IPS-18c (cell line): ENCODE results near the gene NR2C1.
A peak's percentile ranks its signal among the peaks of the same experiment; 100 is the strongest.
"Not testable (repeated sequence)": the region's sequence is repeated elsewhere in the genome, so short reads cannot be mapped to it uniquely, and the experiment has no call there.

Experiments
- H3K4me3 ChIP-seq: 2 replicates; pipeline ENCODE4 v1.7.0; 2013; ENCODE audit warnings: low read depth, mild to moderate bottlenecking, low read length, moderate library complexity; ENCODE audit not compliant: insufficient read depth
- H3K9me3 ChIP-seq: one replicate; pipeline ENCODE4 v1.6.1; 2013; ENCODE audit warnings: mild to moderate bottlenecking, low read length, moderate library complexity; ENCODE audit not compliant: control insufficient read depth, insufficient read depth

The NR2C1 gene

GRCh38 chr12:95072900-95073697 lies at the start of gene NR2C1:
NR2C1 (minus strand) TSS chr12:95073618; CDS start chr12:95067384, 6,234 bp downstream.
- H3K9me3 ChIP-seq, result no peaks in the 10 kb centered on the region
- H3K4me3 ChIP-seq, result peak within 1 kb of the TSS; percentile 97

GRCh38 chr12:95118788-95119179 lies 45.4 kb upstream of the NR2C1 start:
- H3K9me3 ChIP-seq, result no peaks in the 10 kb centered on the region
- H3K4me3 ChIP-seq, result no peak overlapping the region

DNA sequence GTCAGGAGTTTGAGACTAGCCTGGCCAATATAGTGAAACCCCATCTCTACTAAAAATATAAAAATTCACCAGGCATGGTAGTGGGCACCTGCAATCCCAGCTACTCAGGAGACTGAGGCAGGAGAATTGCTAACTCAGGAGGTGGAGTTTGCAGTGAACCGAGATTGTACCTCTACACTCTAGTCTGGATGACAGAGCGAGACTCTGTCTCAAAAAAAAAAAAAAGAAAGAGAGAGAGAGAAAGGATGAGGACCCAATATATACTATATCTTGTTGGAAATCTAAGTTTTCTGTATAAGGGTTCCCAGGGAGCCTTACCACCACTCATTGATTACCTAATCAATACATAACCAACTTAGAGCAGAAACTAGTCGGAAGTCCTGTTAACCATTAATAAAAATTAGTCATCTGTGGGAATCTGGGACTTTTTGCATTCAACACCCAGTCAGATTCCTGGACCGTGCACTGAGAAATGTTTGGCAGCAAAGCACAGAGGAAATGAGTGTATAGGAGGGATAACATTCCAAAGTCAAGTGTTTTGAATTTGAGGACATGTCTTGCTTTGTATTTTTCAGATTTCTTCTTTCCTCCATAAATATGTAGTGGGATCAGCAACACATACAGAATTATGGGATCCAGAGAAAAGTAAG lies 44.8 kb upstream of the NR2C1 start:
- Histone ChIP-seq H3K4me3 (no peak overlapping the region), H3K9me3 (no peaks in the 10 kb centered on the region)

GRCh38 chr12:95117178-95117599 lies 43.8 kb upstream of the NR2C1 start:
- no peaks in the 10 kb centered on the region for H3K9me3 ChIP-seq
- H3K4me3 ChIP-seq, result no peak overlapping the region

DNA sequence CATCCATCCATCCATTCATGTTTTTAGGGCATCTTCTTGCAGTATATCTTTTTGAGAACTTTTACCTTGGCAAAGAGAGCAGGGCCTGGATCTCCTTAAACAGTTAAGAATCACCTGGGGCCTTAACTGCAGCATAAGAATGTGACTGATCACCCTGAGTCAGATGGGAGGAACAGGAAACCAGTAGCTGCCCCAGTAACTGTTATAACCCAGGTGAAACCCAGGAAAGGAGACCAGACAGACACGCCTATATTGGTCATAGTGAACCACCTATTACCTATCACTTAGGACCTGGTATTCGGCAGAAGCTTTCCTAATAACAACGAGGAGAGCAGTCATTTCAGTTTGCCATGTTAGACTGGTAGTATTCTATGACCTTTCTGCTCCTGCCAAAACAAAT lies 43.4 kb upstream of the NR2C1 start:
- Histone ChIP-seq H3K4me3 (no peak overlapping the region), H3K9me3 (no peaks in the 10 kb centered on the region)

DNA sequence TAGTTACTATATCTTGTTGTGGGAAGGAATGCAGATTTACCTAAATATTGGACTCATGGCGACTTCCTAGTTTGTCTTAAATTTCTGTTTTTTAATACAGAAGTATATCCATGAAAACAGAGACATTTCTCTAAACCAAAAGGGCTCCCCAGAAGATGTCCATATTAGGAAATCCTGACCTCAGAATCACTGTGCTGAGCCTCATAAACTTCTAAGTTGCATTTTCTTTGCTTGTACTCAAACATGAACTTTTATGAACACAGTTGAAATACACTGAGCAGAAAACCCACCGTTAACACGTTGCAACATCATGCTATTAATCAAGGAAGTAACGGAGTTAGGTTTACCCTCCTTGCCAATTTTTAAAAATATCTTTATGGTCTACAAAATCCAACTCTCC lies 42.9 kb upstream of the NR2C1 start:
- Histone ChIP-seq H3K9me3 (no peaks in the 10 kb centered on the region), H3K4me3 (no peak overlapping the region)

DNA sequence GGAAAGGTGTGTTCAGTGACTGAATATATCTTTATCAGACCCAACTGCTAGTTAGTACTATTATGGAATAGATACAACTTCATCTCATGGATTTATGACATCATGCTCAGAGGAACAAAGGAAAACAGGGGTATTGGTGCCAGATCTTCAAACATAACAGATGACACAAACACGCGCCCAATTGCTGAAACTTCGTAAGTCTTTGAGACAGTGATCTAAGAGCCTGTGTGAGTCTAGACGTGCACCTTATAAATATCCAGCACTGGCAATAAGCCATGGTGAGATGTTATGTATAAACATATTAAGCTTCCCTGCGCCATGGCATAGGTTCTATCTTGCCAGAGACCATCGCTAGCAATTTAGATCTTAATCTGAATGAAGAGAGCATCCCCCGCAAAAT lies 42.2 kb upstream of the NR2C1 start:
- no peaks in the 10 kb centered on the region for H3K9me3 ChIP-seq

DNA sequence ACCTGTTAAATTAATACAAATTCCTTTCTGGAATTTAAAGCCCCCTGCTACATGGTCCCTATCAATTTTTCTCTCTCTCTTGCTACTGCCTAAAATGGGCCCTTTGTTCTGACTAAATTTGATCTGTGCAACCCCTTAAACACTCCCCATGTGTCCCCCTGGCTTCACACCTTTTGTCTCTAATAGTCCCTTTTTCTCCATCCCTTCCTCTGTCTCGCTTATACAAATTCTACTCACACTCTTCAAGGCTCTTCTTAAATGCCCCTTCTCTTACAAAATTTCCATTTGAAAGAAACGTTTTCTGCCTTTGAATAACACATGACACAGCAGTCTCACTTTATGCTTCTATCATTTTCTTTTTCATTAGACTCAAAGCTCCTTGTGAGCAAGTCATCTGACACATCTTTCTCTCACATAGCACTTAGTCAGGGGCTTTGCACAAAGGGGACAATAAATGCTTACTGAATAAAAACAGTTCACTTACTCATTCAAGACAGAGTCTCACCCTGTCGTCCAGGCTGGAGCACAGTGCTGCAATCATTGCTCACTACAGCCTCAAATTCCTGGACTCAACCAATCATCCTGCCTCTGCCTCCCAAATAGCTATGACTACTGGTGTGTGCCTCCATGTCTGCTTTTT lies 41.5 kb upstream of the NR2C1 start:
- no peak overlapping the region for H3K4me3 ChIP-seq
- no peaks in the 10 kb centered on the region for H3K9me3 ChIP-seq

More for the DNA sequence above, 42.2 kb upstream of the NR2C1 start:
- no peak overlapping the region for H3K4me3 ChIP-seq

- no peak overlapping the region for H3K4me3 ChIP-seq
- H3K9me3 ChIP-seq, result no peaks in the 10 kb centered on the region
Measured at GRCh38 chr12:95107362-95107761, 33.9 kb upstream of the NR2C1 start.

- Histone ChIP-seq H3K9me3 (no peaks in the 10 kb centered on the region), H3K4me3 (no peak overlapping the region)
Measured at GRCh38 chr12:95105540-95105939, 32.1 kb upstream of the NR2C1 start.

DNA sequence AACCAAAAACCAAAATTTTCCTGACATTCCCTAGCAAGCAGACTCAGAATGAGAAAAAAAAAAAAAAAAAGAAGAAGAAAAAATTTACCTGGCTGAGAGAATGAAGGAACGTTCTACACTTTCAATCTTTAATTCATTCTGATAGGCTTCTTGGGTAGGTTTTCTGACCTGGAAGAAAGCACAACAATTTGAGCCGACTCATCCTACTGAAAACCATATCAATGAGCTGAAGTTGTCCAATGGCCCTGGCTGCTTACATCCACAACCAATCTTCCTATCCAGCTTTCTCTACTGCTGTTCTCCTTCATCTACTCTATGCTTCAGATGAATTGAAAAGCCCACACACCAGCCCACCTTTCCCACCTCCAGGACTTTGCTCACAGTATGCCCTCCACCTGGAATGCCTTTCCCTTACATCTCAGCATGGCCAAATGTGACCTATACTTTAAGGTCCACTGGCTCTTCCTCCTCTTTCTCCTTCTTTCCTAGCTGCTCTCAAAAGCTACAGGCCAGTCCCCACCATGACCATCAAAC lies 31.6 kb upstream of the NR2C1 start:
- H3K9me3 ChIP-seq, result no peaks in the 10 kb centered on the region
- no peak overlapping the region for H3K4me3 ChIP-seq

DNA sequence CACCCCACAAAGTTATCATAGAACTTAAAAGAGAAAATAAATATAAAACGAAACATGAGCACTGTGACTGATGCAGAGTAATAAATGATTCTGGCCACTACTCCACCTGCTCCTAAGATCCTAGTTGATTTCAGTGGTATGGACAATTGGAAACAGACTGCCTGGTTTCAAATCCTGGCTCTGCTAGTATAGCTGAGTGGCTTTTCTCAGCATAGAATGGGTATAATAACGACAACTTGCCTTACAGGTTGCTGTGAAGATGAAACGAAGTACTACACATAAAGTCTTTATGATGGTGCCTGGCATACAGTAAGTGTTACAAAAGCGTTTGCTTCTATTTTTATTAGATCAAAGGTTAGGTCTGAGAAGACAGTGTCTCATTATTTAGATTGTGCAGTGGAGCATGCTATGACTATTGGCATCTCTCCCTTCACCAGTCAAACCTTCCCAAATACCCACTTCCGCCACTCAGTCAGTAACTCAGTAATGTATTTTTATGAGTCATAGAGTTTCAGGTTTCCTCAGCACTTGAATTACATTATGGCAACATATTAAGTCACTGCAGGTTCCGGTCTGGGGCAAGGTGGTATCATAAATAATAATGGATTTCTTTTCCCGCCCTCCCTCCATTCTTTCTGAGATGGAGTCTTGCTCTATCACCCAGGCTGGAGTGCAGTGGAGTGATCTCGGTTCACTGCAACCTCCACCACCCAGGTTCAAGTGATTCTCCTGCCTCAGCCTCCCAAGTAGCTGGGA lies 29.7 kb upstream of the NR2C1 start:
- no peak overlapping the region for H3K4me3 ChIP-seq
- no peaks in the 10 kb centered on the region for H3K9me3 ChIP-seq

DNA sequence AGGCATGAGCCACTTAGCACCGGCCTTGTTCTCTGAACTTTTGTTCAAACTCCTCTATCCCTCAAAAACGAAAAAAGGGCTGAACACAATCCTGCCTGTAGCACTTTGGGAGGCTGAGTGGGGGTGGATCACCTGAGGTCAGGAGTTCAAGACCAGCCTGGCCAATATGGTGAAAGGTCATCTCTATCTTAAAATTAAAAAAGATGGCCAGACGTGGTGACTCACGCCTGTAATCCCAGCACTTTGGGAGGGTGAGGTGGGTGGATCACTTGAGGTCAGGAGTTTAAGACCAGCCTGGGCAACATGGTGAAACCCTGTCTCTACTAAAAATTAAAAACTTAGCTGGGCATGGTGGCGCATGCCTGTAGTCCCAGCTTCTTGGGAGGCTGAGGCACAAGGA lies 28.5 kb upstream of the NR2C1 start:
- not testable (repeated sequence) for H3K4me3 ChIP-seq, H3K9me3 ChIP-seq

- Histone ChIP-seq H3K9me3 (no peaks in the 10 kb centered on the region), H3K4me3 (no peak overlapping the region)
Measured at GRCh38 chr12:95100264-95101190, 27.1 kb upstream of the NR2C1 start.

GRCh38 chr12:95099270-95099790 lies 25.9 kb upstream of the NR2C1 start:
- Histone ChIP-seq H3K4me3 (no peak overlapping the region), H3K9me3 (no peaks in the 10 kb centered on the region)

- H3K9me3 ChIP-seq, result no peaks in the 10 kb centered on the region
Measured at GRCh38 chr12:95096852-95097251, 23.4 kb upstream of the NR2C1 start.

More at GRCh38 chr12:95096852-95097251, 23.4 kb upstream of the NR2C1 start:
- H3K4me3 ChIP-seq, result no peak overlapping the region
